ENCODE measurements around the gene PIERCE2.

DNA sequence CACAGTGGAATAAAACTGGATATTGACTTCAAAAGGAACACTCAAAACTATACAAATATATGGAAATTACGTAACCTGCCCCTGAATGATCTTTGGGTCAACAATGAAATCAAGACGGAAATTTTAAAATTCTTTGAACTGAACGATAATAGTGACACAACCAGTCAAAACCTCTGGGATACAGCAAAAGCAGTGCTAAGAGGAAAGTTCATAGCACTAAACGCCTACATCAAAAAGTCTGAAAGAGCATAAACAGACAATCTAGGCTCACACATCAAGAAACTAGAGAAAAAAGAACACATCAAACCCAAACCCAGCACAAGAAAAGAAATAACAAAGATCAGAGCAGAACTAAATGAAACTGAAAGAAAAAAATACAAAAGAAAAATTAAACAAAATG, 53.2 kb downstream of the PIERCE2 start:
- TF ChIP-seq, protein P1, sequence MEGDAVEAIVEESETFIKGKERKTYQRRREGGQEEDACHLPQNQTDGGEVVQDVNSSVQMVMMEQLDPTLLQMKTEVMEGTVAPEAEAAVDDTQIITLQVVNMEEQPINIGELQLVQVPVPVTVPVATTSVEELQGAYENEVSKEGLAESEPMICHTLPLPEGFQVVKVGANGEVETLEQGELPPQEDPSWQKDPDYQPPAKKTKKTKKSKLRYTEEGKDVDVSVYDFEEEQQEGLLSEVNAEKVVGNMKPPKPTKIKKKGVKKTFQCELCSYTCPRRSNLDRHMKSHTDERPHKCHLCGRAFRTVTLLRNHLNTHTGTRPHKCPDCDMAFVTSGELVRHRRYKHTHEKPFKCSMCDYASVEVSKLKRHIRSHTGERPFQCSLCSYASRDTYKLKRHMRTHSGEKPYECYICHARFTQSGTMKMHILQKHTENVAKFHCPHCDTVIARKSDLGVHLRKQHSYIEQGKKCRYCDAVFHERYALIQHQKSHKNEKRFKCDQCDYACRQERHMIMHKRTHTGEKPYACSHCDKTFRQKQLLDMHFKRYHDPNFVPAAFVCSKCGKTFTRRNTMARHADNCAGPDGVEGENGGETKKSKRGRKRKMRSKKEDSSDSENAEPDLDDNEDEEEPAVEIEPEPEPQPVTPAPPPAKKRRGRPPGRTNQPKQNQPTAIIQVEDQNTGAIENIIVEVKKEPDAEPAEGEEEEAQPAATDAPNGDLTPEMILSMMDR (IDR thresholded peaks at IDR 0.05) = no peak
- no peak for TF ChIP-seq POLR2A (IDR thresholded peaks at IDR 0.05)

Measured in testis (tissue), 2 donors.